Neural progenitor cell (in vitro differentiated cells): ENCODE data around the gene MTNR1B. TPM values are rescaled to one million over a fixed set of nuclear protein-coding genes. Genes with fewer than 3 reads are reported as not detected.

ENCODE experiments used
- DNase-seq: peaks from one replicate; pipeline ENCODE4 v3.0.0-alpha.2; 2016; ENCODE audit warnings: low spot score
- H2AFZ ChIP-seq: fragments of 200-600 bp; sonication (generic); replicated peaks from 2 replicates; pipeline ENCODE4 v1.6.1; 2016; ENCODE audit warnings: antibody characterized with exemption
- H3F3A ChIP-seq: fragments of 200-600 bp; sonication (generic); 2 replicates; pipeline ENCODE4 v1.6.1; 2016; ENCODE audit warnings: antibody characterized with exemption, low read depth
- H3K27ac ChIP-seq: fragments of 200-600 bp; sonication (generic); 2 replicates; pipeline ENCODE4 v1.5.1; 2016; ENCODE audit warnings: mild to moderate bottlenecking
- H3K27me3 ChIP-seq: fragments of 200-600 bp; sonication (generic); 2 replicates; pipeline ENCODE4 v1.6.1; 2016; ENCODE audit warnings: mild to moderate bottlenecking, moderate library complexity
- H3K36me3 ChIP-seq: fragments of 200-600 bp; sonication (generic); 2 replicates; pipeline ENCODE4 v1.5.1; 2016
- H3K4me1 ChIP-seq: fragments of 200-600 bp; sonication (generic); 2 replicates; pipeline ENCODE4 v1.6.1; 2016; ENCODE audit warnings: mixed run types
- H3K4me2 ChIP-seq: fragments of 200-600 bp; sonication (generic); 2 replicates; pipeline ENCODE4 v1.6.1; 2016
- H3K4me3 ChIP-seq: fragments of 200-600 bp; sonication (generic); 2 replicates; pipeline ENCODE4 v1.5.1; 2016
- H3K79me2 ChIP-seq: fragments of 200-600 bp; sonication (generic); 2 replicates; pipeline ENCODE4 v1.6.1; 2016; ENCODE audit warnings: low read depth
- H3K9ac ChIP-seq: fragments of 200-600 bp; sonication (generic); 2 replicates; pipeline ENCODE4 v1.6.1; 2016
- H3K9me3 ChIP-seq: fragments of 200-600 bp; sonication (generic); 2 replicates; pipeline ENCODE4 v1.5.1; 2016; ENCODE audit warnings: low read depth
- H4K20me1 ChIP-seq: fragments of 200-600 bp; sonication (generic); 2 replicates; pipeline ENCODE4 v1.6.1; 2016; ENCODE audit warnings: low read depth
- H3K27ac Mint-ChIP-seq: 3 replicates; pipeline ENCODE4 v1.8.0; 2021; ENCODE audit warnings: mixed read lengths
- H3K27me3 Mint-ChIP-seq: 2 replicates; pipeline ENCODE4 v1.8.0; 2022; ENCODE audit warnings: low read depth, mild to moderate bottlenecking, inconsistent platforms, moderate library complexity, mixed read lengths; ENCODE audit not compliant: insufficient read depth
- H3K36me3 Mint-ChIP-seq: 3 replicates; pipeline ENCODE4 v1.8.0; 2021; ENCODE audit warnings: mixed read lengths
- H3K4me1 Mint-ChIP-seq: 3 replicates; pipeline ENCODE4 v1.8.0; 2021; ENCODE audit warnings: mixed read lengths
- H3K4me3 Mint-ChIP-seq: 3 replicates; pipeline ENCODE4 v1.8.0; 2021; ENCODE audit warnings: mild to moderate bottlenecking, moderate library complexity, mixed read lengths
- H3K9me3 Mint-ChIP-seq: 3 replicates; pipeline ENCODE4 v1.8.0; 2020; ENCODE audit warnings: mixed read lengths
- CTCF ChIP-seq: fragments of 200-600 bp; sonication (generic); IDR thresholded peaks from 2 replicates; pipeline ENCODE4 v1.5.1; 2017; ENCODE audit warnings: antibody characterized with exemption, mild to moderate bottlenecking
- EZH2 ChIP-seq: fragments of 200-600 bp; sonication (generic); IDR thresholded peaks from 2 replicates; pipeline ENCODE4 v1.6.1; 2017; ENCODE audit warnings: antibody characterized with exemption, mild to moderate bottlenecking, moderate library complexity
- EZH2phosphoT487 ChIP-seq: fragments of 200-600 bp; sonication (generic); IDR thresholded peaks from 2 replicates; pipeline ENCODE4 v1.6.1; 2017; ENCODE audit warnings: antibody characterized with exemption
- total RNA-seq: library from RNA; depleted of rRNA; stranded (reverse); fragments of >200 nt; gene quantifications from 2 replicates; pipeline ENCODE4 v1.2.3, GENCODE V29; 2015; ENCODE audit warnings: low replicate concordance

Gene MTNR1B
- total RNA-seq, 1 donor from 2014 or later = not detected

DNA sequence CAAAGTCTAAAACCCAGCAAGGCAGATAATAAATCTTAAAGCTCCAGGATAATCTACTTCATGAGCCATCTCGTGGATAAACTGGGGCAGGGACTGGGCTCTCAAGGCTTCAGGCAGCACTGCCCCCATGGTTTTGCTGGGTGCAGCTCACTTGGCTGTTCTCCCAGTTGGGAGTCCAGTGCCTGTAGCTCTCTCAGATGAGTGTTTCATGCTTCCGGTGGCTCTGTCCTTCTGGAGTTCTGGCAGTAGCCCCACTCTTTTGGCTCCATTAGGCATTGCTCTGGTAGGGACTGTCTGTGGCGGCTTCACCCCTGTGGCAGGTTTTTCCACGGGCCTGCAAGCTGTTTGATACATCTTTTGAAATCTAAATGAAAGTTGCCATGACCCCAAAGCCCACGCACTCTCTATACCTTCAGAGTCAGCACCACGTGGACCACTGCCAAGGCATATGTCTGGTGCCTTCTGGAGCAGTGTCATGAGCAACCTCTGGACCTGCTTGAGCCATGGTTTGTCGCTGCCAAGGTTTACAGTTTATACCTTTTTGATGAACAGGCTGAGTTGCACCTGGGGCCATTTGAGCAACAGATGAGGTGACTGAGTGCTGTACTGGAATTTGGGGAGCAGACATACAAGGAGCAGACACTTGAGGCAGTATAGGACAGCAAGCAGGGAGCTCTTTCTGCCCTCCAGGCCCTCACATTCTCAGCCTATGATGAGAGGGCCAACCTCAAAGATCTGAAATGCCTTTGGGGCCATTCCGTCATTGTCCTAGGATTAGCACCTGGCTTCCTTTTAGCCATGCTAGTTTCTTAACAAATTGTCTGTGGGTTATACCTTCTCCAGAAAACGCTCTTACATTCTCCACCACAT is 48.6 kb downstream of the MTNR1B start:
- Mint-ChIP-seq H3K9me3 (no peaks in the 10 kb centered on the region), H3K27ac (no peak overlapping the region), H3K27me3 (no peaks in the 10 kb centered on the region), H3K4me1 (peaks cover 14% of the 10 kb centered on the region), H3K4me3 (no peak overlapping the region), H3K36me3 (no peaks in the 10 kb centered on the region)
- no peaks in the 10 kb centered on the region for H3K79me2 ChIP-seq
- no peaks in the 10 kb centered on the region for H3K36me3 ChIP-seq
- H3K4me1 ChIP-seq = no peaks in the 10 kb centered on the region
- no peaks in the 10 kb centered on the region for H3F3A ChIP-seq
- no peaks in the 10 kb centered on the region for H4K20me1 ChIP-seq
- H3K27me3 ChIP-seq = no peaks in the 10 kb centered on the region
- H3K4me2 ChIP-seq = no peak overlapping the region
- TF ChIP-seq EZH2 (no peak), EZH2phosphoT487 (no peak), CTCF (no peak)
- no peak overlapping the region for H3K27ac ChIP-seq
- H3K9me3 ChIP-seq = no peaks in the 10 kb centered on the region
- H3K9ac ChIP-seq = no peak overlapping the region
- no peak overlapping the region for H2AFZ ChIP-seq
- H3K4me3 ChIP-seq = no peak overlapping the region
- DNase-seq = no peak

DNA sequence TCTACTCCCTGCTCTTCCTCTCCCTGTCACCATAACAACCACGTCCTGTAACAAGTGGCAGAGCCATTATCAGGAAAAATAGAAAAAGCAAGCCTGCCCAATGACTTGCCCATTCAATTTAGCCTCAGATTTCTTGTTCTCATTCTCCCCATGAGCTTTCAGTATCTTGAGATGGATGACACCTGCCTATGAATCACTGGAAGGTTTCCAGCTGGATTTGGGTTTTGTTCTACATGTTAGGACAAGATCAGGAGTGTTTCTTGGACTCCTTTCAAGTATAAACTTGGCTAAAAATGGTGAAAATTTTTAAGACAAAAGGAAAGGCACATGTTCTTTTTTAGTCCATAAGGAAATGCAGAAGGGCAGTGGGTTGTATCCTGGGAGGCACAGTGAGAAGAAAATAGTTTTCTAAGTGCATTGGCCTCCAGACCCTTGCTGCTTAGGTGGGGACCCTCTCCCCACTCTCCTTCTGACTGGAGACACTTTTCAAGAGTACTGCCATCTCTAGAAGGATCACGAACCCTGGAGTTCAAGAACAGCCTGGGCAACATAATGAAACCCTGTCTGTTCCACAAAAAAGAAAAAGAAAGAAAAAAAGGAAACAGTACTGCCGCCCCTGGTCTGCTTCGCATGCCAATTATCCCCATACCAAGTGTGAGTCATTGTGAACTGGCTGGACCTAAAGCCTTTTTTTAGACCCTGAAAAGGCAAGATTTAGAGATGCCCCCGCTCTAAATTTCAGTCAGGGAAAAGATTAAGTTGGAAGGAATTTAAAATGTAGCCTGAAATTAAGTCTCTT is 51.0 kb downstream of the MTNR1B start:
- Histone ChIP-seq H3K27me3 (no peaks in the 10 kb centered on the region), H4K20me1 (no peaks in the 10 kb centered on the region), H3K4me3 (no peak overlapping the region), H3K4me2 (no peak overlapping the region), H3K4me1 (no peaks in the 10 kb centered on the region), H3K79me2 (no peaks in the 10 kb centered on the region), H2AFZ (no peak overlapping the region), H3F3A (no peaks in the 10 kb centered on the region), H3K9me3 (no peaks in the 10 kb centered on the region), H3K9ac (no peak overlapping the region), H3K36me3 (no peaks in the 10 kb centered on the region), H3K27ac (no peak overlapping the region)
- H3K4me1 Mint-ChIP-seq = peaks cover 14% of the 10 kb centered on the region
- H3K36me3 Mint-ChIP-seq = no peaks in the 10 kb centered on the region
- no peaks in the 10 kb centered on the region for H3K27me3 Mint-ChIP-seq
- TF ChIP-seq CTCF = no peak
- no peak for TF ChIP-seq EZH2phosphoT487
- no peak for TF ChIP-seq EZH2
- no peak for DNase-seq
- H3K9me3 Mint-ChIP-seq = no peaks in the 10 kb centered on the region
- H3K27ac Mint-ChIP-seq = no peak overlapping the region
- no peak overlapping the region for H3K4me3 Mint-ChIP-seq

GRCh38 chr11:93024369-93024768 is 54.9 kb downstream of the MTNR1B start:
- peaks cover 11% of the 10 kb centered on the region for H3K4me1 Mint-ChIP-seq
- no peak overlapping the region for H3K4me3 Mint-ChIP-seq
- Histone ChIP-seq H3K27me3 (no peaks in the 10 kb centered on the region), H3K4me3 (no peak overlapping the region), H3K9ac (no peak overlapping the region), H3K27ac (no peak overlapping the region), H3K36me3 (no peaks in the 10 kb centered on the region), H3K4me1 (no peaks in the 10 kb centered on the region), H3F3A (no peaks in the 10 kb centered on the region), H3K79me2 (no peaks in the 10 kb centered on the region), H2AFZ (no peak overlapping the region), H3K4me2 (no peak overlapping the region), H3K9me3 (no peaks in the 10 kb centered on the region), H4K20me1 (no peaks in the 10 kb centered on the region)
- no peak for DNase-seq
- no peaks in the 10 kb centered on the region for H3K36me3 Mint-ChIP-seq
- no peak overlapping the region for H3K27ac Mint-ChIP-seq
- H3K27me3 Mint-ChIP-seq = no peaks in the 10 kb centered on the region
- TF ChIP-seq EZH2 (no peak), EZH2phosphoT487 (no peak), CTCF (no peak)
- no peaks in the 10 kb centered on the region for H3K9me3 Mint-ChIP-seq
